NCI-H1436 (cell line): Measurements from ENCODE around the gene MAN2A2.
A peak's percentile ranks its signal among the peaks of the same experiment; 100 is the strongest.
"Not testable (repeated sequence)": the region's sequence is repeated elsewhere in the genome, so short reads cannot be mapped to it uniquely, and the experiment has no call there.

Experiments used
- DNase-seq: peaks from one replicate; lab custom pipeline; 2025; lab: John Stamatoyannopoulos, UW

Gene MAN2A2

GRCh38 chr15:90921887-90922286 is 18.8 kb downstream of the MAN2A2 start:
- DNase-seq = no peak

GRCh38 chr15:90922712-90923322 is 19.7 kb downstream of the MAN2A2 start:
- DNase-seq = not testable (repeated sequence)

GRCh38 chr15:90924375-90924774 is 21.3 kb downstream of the MAN2A2 start:
- no peak for DNase-seq

- not testable (repeated sequence) for DNase-seq
Measured at GRCh38 chr15:90926766-90927165, 23.7 kb downstream of the MAN2A2 start.

- DNase-seq = not testable (repeated sequence)
Measured at GRCh38 chr15:90928106-90928505, 25.0 kb downstream of the MAN2A2 start.

GRCh38 chr15:90929246-90930019 is 26.3 kb downstream of the MAN2A2 start:
- no peak for DNase-seq

GRCh38 chr15:90930861-90931574 is 27.9 kb downstream of the MAN2A2 start:
- DNase-seq = peak; percentile 1

GRCh38 chr15:90931575-90931827 is 28.4 kb downstream of the MAN2A2 start:
- DNase-seq = no peak

GRCh38 chr15:90931828-90932659 is 28.9 kb downstream of the MAN2A2 start, which contains the start of gene HDDC3:
TSS of gene HDDC3 (minus strand) at chr15:90932549. CDS start at chr15:90932540, 9 bp downstream.
- peak; percentile 83 for DNase-seq

GRCh38 chr15:90932660-90932991 is 29.5 kb downstream of the MAN2A2 start:
- DNase-seq = no peak

GRCh38 chr15:90933301-90933700 is 30.2 kb downstream of the MAN2A2 start:
- DNase-seq = no peak

- DNase-seq = peak; percentile 85
Measured at GRCh38 chr15:90934256-90934948, 31.3 kb downstream of the MAN2A2 start.

GRCh38 chr15:90934949-90935751 is 32.0 kb downstream of the MAN2A2 start, which contains the start of gene UNC45A:
TSS of gene UNC45A (plus strand) at chr15:90935285. CDS start at chr15:90935325, 40 bp downstream.
- DNase-seq = peak; percentile 92

GRCh38 chr15:90936823-90937222 is 33.7 kb downstream of the MAN2A2 start:
- DNase-seq = no peak

- no peak for DNase-seq
Measured at GRCh38 chr15:90938261-90938660, 35.2 kb downstream of the MAN2A2 start.

GRCh38 chr15:90939756-90940155 is 36.7 kb downstream of the MAN2A2 start:
- DNase-seq = no peak

GRCh38 chr15:90941038-90941437 is 37.9 kb downstream of the MAN2A2 start:
- DNase-seq = no peak

- DNase-seq = no peak
Measured at GRCh38 chr15:90942354-90943120, 39.4 kb downstream of the MAN2A2 start.

- DNase-seq = no peak
Measured at GRCh38 chr15:90945091-90945490, 42.0 kb downstream of the MAN2A2 start.

- DNase-seq = no peak
Measured at GRCh38 chr15:90946538-90946937, 43.4 kb downstream of the MAN2A2 start.
